Endothelial cell (in vitro differentiated cells): ENCODE results near the gene CHMP4B. TPM values are rescaled to one million over a fixed set of nuclear protein-coding genes. Genes with fewer than 3 reads are reported as not detected.
"Not testable (repeated sequence)": the region's sequence is repeated elsewhere in the genome, so short reads cannot be mapped to it uniquely, and the experiment has no call there.

Experiments used
- DNase-seq: peaks from one replicate; pipeline ENCODE4 v3.0.0; 2021; ENCODE audit warnings: low spot score
- H3K27ac Mint-ChIP-seq: one replicate; pipeline ENCODE4 v1.8.0; 2021; ENCODE audit warnings: mixed read lengths, inconsistent platforms; ENCODE audit not compliant: unreplicated experiment
- H3K27me3 Mint-ChIP-seq: one replicate; pipeline ENCODE4 v1.8.0; 2021; ENCODE audit warnings: mild to moderate bottlenecking, moderate library complexity, mixed read lengths, inconsistent platforms; ENCODE audit not compliant: unreplicated experiment
- H3K36me3 Mint-ChIP-seq: one replicate; pipeline ENCODE4 v1.8.0; 2021; ENCODE audit warnings: mild to moderate bottlenecking, low read depth, mixed read lengths, inconsistent platforms; ENCODE audit not compliant: unreplicated experiment
- H3K4me1 Mint-ChIP-seq: one replicate; pipeline ENCODE4 v1.8.0; 2021; ENCODE audit warnings: mild to moderate bottlenecking, mixed read lengths, inconsistent platforms; ENCODE audit not compliant: unreplicated experiment
- H3K4me3 Mint-ChIP-seq: one replicate; pipeline ENCODE4 v1.8.0; 2021; ENCODE audit warnings: mild to moderate bottlenecking, mixed read lengths, inconsistent platforms; ENCODE audit not compliant: unreplicated experiment
- H3K9me3 Mint-ChIP-seq: one replicate; pipeline ENCODE4 v1.8.0; 2021; ENCODE audit warnings: mixed read lengths, inconsistent platforms; ENCODE audit not compliant: unreplicated experiment
- total RNA-seq: library from RNA; stranded (reverse); fragmentation: NEBNext Ultra II Directional; extraction: Animal tissue kit (Norgen Biotek cat#: 25700); gene quantifications from one replicate; pipeline ENCODE4 v1.2.1, GENCODE V29; 2021; ENCODE audit not compliant: unreplicated experiment
- TF ChIP-seq, protein P1 (sequence below): fragments of 200-600 bp; sonication (generic); IDR thresholded peaks from one replicate; pipeline ENCODE4 v1.5.0; 2021; ENCODE audit warnings: antibody characterized with exemption; ENCODE audit not compliant: unreplicated experiment

Gene CHMP4B
- total RNA-seq, 1 donor from 2014 or later, result 117 TPM

DNA sequence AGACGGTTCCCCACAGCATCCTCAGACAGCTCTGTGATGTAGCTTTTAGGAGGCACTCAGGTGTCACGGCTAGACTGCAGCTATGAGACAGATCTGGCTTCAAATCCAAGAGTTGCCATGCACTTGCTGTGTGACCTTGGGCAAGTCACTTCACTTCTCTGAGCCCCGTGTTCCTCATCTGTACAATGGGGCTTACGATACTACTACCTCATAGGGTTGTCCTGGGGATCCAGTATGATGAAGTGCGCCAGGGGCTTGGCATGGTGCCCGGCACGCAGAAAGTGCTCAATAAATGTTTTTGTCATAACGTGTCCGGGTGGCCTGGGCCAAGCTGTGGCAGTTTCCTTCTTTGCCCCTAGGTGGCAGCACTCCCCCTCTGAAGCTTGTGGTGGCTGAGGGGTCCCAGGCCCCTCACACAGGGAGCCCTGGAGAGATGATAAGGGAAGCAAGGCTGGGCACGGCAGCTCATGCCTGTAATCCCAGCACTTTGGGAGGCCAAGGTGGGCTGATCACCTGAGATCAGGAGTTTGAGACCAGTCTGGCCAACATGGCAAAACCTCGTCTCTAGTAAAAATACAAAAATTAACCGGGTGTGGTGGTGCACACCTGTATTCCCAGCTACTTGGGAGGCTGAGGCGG, 19.1 kb upstream of the CHMP4B start:
- Mint-ChIP-seq H3K4me1 (peaks cover 38% of the 10 kb centered on the region), H3K27ac (no peak overlapping the region), H3K36me3 (peaks cover 5% of the 10 kb centered on the region), H3K27me3 (no peaks in the 10 kb centered on the region), H3K4me3 (no peak overlapping the region), H3K9me3 (no peaks in the 10 kb centered on the region)
- DNase-seq, result peak; percentile 67
- TF ChIP-seq, protein P1, sequence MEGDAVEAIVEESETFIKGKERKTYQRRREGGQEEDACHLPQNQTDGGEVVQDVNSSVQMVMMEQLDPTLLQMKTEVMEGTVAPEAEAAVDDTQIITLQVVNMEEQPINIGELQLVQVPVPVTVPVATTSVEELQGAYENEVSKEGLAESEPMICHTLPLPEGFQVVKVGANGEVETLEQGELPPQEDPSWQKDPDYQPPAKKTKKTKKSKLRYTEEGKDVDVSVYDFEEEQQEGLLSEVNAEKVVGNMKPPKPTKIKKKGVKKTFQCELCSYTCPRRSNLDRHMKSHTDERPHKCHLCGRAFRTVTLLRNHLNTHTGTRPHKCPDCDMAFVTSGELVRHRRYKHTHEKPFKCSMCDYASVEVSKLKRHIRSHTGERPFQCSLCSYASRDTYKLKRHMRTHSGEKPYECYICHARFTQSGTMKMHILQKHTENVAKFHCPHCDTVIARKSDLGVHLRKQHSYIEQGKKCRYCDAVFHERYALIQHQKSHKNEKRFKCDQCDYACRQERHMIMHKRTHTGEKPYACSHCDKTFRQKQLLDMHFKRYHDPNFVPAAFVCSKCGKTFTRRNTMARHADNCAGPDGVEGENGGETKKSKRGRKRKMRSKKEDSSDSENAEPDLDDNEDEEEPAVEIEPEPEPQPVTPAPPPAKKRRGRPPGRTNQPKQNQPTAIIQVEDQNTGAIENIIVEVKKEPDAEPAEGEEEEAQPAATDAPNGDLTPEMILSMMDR, result peak; percentile 91

DNA sequence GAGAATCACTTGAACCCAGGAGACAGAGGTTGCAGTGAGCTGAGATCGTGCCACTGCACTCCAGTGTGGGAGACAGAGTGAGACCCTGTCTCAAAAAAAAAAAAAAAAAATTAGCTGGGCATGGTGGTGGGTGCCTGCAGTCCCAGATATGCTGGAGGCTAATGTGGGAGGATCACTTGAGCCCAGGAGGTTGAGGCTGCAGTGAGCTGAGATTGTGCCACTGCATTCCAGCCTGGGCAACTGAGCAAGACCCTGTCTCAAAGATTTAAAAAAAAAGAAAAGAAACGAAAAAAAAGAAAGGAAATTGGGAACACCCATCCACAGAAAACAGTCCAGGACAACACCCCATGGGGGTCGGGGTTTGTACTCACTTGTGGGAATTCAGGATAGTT, 18.6 kb upstream of the CHMP4B start:
- H3K4me3 Mint-ChIP-seq, H3K36me3 Mint-ChIP-seq, H3K27ac Mint-ChIP-seq, H3K27me3 Mint-ChIP-seq, H3K9me3 Mint-ChIP-seq, DNase-seq: not testable (repeated sequence)
- peaks cover 34% of the 10 kb centered on the region for H3K4me1 Mint-ChIP-seq

DNA sequence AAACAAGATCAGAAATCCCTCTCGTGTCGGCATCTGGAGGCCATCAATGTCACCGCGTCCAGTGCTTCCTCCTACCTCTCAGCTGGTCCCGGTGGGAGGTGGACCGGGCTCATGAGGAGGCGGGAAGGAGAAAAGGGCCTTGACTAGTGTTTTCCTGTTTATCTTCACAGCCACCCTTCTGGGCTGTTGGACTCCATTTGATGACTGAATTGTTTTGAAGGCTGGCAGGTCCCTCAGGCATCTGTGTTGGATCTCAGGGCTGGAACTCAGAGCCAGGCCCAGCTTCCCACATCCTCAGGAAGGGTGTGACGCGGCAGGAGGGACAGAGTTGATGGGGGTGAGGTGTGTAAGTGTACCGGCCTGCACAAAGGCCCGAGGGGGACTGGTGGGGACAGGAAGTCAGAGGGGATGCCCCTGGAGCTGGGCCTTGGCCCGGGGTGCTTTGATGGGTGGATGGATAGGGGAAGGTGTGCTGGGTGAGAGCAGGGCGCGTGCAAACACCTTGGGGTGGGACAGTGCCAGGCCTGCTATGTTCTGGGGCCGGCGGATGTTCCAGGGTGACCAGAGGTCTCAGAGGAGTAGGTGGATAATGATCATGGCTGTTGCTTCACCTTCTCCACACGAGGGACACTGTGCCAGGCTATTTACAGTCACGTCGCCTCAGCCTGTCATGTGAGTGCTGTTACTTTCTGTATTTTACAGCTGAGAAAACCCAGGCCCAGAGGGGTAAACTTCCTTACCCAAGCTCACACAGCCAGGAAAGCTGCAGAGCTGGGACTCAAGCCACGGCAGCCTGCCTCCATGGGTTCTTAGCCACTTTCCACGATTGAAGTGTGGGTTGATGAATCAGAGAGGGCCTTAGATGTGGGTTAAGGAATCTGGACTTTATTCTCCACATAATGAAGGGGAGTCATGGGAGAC, 17.9 kb upstream of the CHMP4B start:
- DNase-seq, result no peak
- no peak overlapping the region for H3K27ac Mint-ChIP-seq
- no peaks in the 10 kb centered on the region for H3K9me3 Mint-ChIP-seq
- H3K27me3 Mint-ChIP-seq, result no peaks in the 10 kb centered on the region
- TF ChIP-seq, protein P1, result no peak
- H3K4me3 Mint-ChIP-seq, result no peak overlapping the region
- H3K4me1 Mint-ChIP-seq, result peaks cover 30% of the 10 kb centered on the region
- peaks cover 5% of the 10 kb centered on the region for H3K36me3 Mint-ChIP-seq

DNA sequence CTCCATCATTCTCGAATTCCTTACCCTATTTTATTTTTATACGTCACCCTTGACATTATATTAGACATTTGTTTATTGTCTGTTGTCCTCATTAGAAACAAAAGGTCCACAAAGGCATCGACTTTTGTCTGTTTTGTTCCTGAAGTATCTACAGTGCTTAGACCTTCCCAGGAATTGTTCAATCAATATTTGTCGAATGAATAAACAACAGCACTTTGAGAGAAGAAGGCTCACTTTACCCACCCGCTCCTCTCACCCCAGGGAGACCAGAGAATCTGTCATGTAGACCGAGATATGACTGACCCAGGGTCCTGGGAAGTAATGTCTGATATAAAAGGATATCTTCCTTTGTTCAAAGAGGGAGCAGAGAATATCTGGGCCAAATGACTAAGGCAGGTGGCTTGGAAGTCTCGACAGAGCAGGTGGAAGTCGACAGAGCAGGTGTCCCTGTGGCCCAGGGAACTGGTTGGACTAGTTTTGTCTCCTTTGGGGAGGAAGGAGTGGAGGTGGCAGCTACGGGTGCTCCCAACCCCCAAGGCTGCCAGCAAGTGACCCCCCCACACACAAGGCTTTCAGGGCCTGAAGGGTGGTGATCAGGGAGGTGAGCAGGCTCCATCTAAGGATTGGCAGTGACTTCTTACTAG, 14.8 kb upstream of the CHMP4B start:
- DNase-seq, result no peak
- Mint-ChIP-seq H3K9me3 (no peaks in the 10 kb centered on the region), H3K36me3 (no peaks in the 10 kb centered on the region), H3K27me3 (peaks cover 2% of the 10 kb centered on the region), H3K27ac (no peak overlapping the region), H3K4me3 (no peak overlapping the region), H3K4me1 (peaks cover 10% of the 10 kb centered on the region)
- TF ChIP-seq, protein P1, result no peak

DNA sequence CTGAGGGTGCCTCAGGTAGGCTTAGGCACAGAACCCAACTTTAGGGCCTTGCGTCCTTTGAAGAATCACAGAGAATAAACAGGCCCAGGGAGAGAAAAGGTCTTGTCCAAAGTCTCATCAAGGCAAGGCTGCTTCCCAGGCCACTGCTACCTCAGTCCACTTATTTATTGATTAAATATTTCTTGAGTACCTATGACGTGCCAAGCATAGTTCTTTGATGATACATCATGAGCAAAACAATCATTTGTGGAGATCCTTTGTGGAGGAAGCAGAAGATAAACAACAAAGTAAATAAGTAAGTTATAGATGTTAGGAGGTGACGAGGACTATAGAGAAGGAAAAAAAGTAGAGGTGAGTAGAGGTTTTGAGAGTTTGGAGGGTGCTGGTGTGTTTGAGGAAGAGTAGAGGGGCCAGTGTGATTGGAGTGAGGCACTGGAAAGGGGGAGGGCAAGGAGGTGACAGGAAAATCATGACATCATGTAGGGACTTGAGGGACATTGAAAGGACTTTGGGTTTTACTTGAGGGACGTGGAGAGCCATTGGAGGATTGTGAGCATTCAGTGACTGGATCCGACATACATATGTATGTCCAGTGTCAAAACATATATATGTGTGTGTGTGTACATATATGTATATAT, 14.1 kb upstream of the CHMP4B start:
- TF ChIP-seq, protein P1, result no peak
- Mint-ChIP-seq H3K27me3 (peaks cover 2% of the 10 kb centered on the region), H3K36me3 (no peaks in the 10 kb centered on the region), H3K27ac (peak overlapping the region; percentile 1), H3K4me1 (peaks cover 10% of the 10 kb centered on the region), H3K9me3 (no peaks in the 10 kb centered on the region), H3K4me3 (no peak overlapping the region)
- no peak for DNase-seq
